COLO829 (cell line): ENCODE data around the gene HDGF.

Experiments
- DNase-seq: peaks from one replicate; pipeline ENCODE4 v3.0.0; 2012; ENCODE audit warnings: low spot score

Gene HDGF

GRCh38 chr1:156751451-156751756 is at the start of gene HDGF:
TSS of gene HDGF (minus strand) at chr1:156751675. CDS start at chr1:156751429, 246 bp downstream.
- DNase-seq = no peak

GRCh38 chr1:156797212-156797871 is 45.9 kb upstream of the HDGF start:
- peak; percentile 67 for DNase-seq

GRCh38 chr1:156796340-156797097 is 45.0 kb upstream of the HDGF start:
- no peak for DNase-seq

- DNase-seq = no peak
These were observed 44.3 kb upstream of the HDGF start for GRCh38 chr1:156795787-156796186.

- DNase-seq = no peak
These were observed 43.9 kb upstream of the HDGF start for GRCh38 chr1:156795374-156795733.

GRCh38 chr1:156794506-156795373 is 43.3 kb upstream of the HDGF start:
- DNase-seq = peak; percentile 68

- no peak for DNase-seq
These were observed 38.3 kb upstream of the HDGF start for GRCh38 chr1:156789621-156790318.

GRCh38 chr1:156788136-156788535 is 36.7 kb upstream of the HDGF start:
- DNase-seq = no peak

GRCh38 chr1:156786640-156787039 is 35.2 kb upstream of the HDGF start:
- no peak for DNase-seq

- DNase-seq = no peak
These were observed 34.0 kb upstream of the HDGF start for GRCh38 chr1:156785458-156785857.

GRCh38 chr1:156781585-156782186 is 30.2 kb upstream of the HDGF start:
- DNase-seq = peak; percentile 92

- DNase-seq = no peak
These were observed 26.1 kb upstream of the HDGF start for GRCh38 chr1:156777573-156777972.

GRCh38 chr1:156776942-156777341 is 25.5 kb upstream of the HDGF start:
- no peak for DNase-seq

GRCh38 chr1:156775799-156776198 is 24.3 kb upstream of the HDGF start:
- DNase-seq = no peak

- DNase-seq = no peak
These were observed 22.1 kb upstream of the HDGF start for GRCh38 chr1:156773607-156774006.

GRCh38 chr1:156772728-156773497 is 21.4 kb upstream of the HDGF start:
- no peak for DNase-seq

- DNase-seq = no peak
These were observed 20.7 kb upstream of the HDGF start for GRCh38 chr1:156772222-156772621.

GRCh38 chr1:156768610-156769295 is 17.3 kb upstream of the HDGF start:
- DNase-seq = no peak

- no peak for DNase-seq
These were observed 16.6 kb upstream of the HDGF start for GRCh38 chr1:156767879-156768604.
